ENCODE data around the gene TBCA.
"Not testable (repeated sequence)": the region's sequence is repeated elsewhere in the genome, so short reads cannot be mapped to it uniquely, and the experiment has no call there.

Gene TBCA

GRCh38 chr5:77773734-77774280 is 2.3 kb downstream of the TBCA start:
- DNase-seq (ENCODE audit: low read depth, low spot score), result no peak

GRCh38 chr5:77772729-77773128 is 3.4 kb downstream of the TBCA start:
- no peak for DNase-seq (ENCODE audit: low read depth, low spot score)

DNA sequence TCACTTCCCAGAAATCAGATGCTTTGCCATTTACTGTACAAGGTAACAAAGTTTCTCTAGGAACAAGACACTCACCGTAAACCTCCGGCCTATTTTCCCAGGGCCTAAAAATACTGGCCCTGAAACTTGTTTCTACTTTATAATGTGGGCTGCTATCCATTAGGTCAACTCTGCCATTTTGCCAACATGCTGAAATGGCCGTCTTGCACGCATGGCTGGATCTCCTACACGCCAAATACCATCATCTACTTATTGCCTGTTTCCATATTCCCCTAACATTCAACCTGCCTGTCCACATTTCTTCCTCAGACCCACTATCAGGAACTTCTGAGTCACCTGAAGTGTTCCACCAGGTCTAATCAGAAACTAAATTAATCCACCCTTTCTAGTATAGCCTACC is 4.7 kb downstream of the TBCA start:
- DNase-seq (ENCODE audit: low read depth, low spot score), result no peak

DNA sequence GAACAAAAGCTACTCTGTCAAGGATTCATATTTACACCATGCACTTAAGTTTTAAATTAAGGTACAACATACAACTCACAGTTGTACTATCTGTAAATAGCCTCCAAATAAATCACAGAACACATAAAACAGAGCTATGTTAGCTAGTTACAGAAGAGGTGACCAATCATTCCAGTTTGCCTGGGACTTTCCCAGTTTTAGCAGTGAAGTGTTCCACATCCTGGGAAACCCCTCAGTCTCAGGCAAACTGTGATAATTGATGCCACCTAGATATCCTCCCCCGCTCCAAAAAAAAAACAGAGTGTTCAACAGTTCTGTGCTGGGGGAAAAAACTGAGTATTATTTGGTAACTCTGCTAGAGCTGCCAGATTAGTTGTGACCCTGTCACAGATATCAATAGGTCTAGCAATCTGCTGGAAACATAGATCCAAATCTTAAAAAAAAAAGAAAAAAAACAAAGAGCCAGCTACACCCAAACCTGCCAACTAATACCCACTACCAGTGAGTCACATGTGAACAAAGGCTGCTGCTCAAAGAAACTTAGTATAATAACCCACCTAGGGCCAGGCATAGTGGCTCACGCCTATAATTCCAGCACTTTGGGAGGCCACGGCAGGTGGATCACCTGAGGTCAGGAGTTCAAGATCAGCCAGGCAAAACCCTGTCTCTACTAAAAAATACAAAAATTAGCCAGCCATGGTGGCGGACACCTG is 5.7 kb downstream of the TBCA start:
- no peak for DNase-seq (ENCODE audit: low read depth, low spot score)

DNA sequence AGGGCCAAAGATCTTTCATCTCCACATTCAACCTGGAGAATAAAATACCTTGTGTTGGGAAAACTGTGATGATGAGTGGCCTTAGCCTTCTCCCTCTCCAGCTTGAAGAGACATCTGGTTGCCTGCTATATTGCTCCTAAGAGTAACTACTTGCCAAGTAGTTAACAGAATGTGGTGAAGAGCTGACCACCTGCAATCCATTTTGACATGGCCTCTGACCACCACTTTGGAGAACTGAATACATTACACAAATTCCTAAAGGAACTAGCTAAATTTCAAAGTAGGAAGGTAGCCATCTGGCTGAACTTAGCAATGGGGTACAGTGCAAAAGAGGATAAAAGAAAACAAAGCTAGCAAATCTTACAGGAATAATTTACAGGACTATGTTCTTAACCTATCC is 7.2 kb downstream of the TBCA start:
- no peak for DNase-seq (ENCODE audit: low read depth, low spot score)

- DNase-seq (ENCODE audit: low read depth, low spot score), result no peak
Observed at GRCh38 chr5:77767301-77767700, 8.8 kb downstream of the TBCA start.

DNA sequence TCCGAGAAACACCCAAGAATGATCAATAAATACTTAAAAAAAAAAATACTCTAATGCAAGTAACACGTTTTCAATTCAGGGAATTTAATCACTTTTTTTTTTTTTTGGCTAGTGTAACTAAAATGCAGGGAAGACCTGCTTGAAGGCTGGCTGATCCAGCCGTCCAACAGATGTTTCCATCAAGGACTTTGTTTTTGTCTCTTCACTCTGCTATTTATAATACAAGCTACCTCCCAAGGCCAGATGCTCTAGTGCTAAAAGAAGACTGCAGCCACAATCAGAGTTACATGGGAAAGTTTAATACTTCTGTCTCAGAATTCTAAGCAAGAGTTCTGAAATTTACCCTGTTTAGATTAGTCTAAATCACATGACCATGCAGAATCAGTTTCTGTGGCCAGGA is 14.5 kb downstream of the TBCA start:
- no peak for DNase-seq (ENCODE audit: low read depth, low spot score)

- no peak for DNase-seq (ENCODE audit: low read depth, low spot score)
Observed at GRCh38 chr5:77758141-77758938, 17.8 kb downstream of the TBCA start.

- DNase-seq (ENCODE audit: low read depth, low spot score), result no peak
Observed at GRCh38 chr5:77751328-77752023, 24.7 kb downstream of the TBCA start.

DNA sequence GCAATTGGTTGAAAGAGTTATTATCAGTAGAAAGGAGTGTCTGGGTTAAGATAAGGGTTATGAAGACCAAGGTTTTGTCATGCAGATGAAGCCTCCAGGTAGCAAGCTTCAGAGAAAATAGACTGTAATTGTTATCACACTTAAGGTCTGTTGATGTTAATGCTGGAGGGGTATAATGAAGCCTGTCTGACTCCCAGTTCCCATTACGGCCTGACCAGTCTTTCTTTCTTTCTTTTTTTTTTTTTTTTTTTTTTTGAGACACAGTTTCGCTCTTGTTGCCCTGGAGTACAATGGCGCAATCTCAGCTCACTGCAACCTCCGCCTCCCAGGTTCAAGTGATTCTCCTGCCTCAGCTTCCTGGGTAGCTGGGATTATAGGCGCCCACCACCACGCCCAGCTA is 25.2 kb downstream of the TBCA start:
- not testable (repeated sequence) for DNase-seq (ENCODE audit: low read depth, low spot score)

DNA sequence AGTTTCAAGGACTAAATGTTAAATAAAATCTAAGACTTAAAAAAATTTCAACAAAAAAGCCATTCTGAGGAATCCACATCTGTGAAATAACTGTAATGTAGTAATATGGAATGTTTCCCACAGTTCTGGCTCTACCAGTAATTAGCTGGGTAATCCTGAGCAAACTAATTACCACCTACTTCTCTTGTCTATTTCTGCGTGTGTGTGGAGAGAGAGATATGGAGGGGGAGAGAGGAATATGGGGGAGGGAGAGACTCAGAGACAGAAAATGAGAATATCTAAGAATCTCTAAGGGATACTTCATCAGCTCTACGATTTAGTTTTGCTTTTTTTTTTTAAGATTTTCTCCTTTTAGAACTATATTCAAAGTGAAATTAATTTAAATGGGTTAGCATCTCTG is 28.0 kb downstream of the TBCA start:
- no peak for DNase-seq (ENCODE audit: low read depth, low spot score)

GRCh38 chr5:77744116-77744515 is 32.0 kb downstream of the TBCA start:
- DNase-seq (ENCODE audit: low read depth, low spot score), result no peak

- DNase-seq (ENCODE audit: low read depth, low spot score), result no peak
Observed at GRCh38 chr5:77743181-77743580, 33.0 kb downstream of the TBCA start.

DNA sequence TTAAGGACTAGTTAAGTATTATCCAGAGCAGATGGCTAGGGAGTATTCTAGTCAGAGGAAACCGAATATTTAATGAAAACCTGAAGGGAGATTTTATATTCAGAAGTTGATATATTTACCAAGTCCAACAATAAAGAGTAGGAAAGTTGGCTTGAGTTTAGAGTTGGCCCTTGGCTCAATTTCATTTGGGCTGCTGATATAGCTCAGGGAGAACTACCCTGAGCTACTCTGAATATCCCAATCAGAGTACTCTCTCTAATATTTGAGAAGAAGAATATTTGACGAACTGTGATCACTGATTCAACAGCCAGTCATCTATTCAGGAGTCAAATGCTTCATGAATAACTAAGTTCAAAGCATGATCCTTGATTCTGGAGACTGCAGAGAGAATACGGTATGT is 34.5 kb downstream of the TBCA start:
- DNase-seq (ENCODE audit: low read depth, low spot score), result no peak

DNA sequence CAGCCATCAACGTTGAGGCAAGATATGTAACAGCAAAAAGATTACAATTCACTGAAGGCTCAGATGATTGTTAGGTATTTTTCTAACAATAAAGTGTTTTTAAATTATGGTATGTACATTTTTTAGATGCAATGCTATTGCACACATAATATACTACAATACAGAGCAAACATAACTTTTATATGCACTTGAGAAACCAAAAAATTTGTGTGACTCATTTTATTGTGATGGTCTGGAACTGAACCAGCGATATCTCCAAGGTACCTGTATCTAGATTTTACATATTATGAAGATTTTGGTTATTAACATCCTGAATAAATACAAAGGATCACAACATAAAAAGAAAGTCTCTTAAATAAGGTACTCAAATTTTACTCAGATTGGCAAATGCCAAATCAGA is 41.3 kb downstream of the TBCA start:
- no peak for DNase-seq (ENCODE audit: low read depth, low spot score)

DNA sequence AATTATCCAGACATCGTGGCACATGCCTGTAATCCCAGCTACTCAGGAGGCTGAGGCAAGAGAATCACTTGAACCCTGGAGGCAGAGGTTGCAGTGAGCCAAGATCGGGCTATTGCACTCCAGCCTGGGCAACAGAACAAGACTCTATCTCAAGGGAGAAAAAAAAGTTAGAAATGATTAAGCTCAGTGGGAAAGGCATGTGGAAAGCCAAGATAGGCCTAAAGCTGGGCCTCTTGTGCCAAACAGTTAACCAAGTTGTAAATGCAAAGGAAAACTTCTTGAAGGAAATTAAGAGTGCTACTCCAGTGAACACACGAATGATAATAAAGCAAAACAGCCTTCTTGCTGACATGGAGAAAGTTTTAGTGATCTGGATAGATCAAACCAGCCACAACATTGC is 43.0 kb downstream of the TBCA start:
- DNase-seq (ENCODE audit: low read depth, low spot score), result no peak

GRCh38 chr5:77727190-77727589 is 48.9 kb downstream of the TBCA start:
- DNase-seq (ENCODE audit: low read depth, low spot score), result no peak

- DNase-seq (ENCODE audit: low read depth, low spot score), result no peak
Observed at GRCh38 chr5:77725616-77726015, 50.5 kb downstream of the TBCA start.

- DNase-seq (ENCODE audit: low read depth, low spot score), result no peak
Observed at GRCh38 chr5:77724934-77725333, 51.2 kb downstream of the TBCA start.

GRCh38 chr5:77719666-77720363 is 56.3 kb downstream of the TBCA start:
- no peak for DNase-seq (ENCODE audit: low read depth, low spot score)

GRCh38 chr5:77718934-77719610 is 57.1 kb downstream of the TBCA start:
- DNase-seq (ENCODE audit: low read depth, low spot score), result no peak
